ENCODE results near the gene GREB1L.

DNA sequence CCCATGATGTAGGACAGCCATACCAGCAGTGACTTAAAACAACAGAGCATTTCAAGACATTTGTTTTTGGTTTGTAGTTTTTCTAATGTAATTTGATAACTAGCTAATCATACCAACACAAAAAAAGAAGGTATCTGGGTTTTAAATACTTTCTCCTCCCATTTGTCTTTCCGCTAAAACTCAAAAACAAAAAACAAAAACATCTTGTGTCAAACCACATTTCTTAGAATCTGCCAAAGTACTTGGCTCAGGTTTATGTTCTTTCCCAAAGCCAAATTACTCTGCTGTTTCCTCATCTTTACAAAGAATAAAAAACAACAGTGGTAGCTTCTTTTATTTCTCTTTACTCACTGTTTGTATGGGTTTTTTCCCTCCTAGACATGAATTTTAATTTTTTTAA is 71.5 kb downstream of the GREB1L start:
- TF ChIP-seq, protein P1, sequence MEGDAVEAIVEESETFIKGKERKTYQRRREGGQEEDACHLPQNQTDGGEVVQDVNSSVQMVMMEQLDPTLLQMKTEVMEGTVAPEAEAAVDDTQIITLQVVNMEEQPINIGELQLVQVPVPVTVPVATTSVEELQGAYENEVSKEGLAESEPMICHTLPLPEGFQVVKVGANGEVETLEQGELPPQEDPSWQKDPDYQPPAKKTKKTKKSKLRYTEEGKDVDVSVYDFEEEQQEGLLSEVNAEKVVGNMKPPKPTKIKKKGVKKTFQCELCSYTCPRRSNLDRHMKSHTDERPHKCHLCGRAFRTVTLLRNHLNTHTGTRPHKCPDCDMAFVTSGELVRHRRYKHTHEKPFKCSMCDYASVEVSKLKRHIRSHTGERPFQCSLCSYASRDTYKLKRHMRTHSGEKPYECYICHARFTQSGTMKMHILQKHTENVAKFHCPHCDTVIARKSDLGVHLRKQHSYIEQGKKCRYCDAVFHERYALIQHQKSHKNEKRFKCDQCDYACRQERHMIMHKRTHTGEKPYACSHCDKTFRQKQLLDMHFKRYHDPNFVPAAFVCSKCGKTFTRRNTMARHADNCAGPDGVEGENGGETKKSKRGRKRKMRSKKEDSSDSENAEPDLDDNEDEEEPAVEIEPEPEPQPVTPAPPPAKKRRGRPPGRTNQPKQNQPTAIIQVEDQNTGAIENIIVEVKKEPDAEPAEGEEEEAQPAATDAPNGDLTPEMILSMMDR (IDR thresholded peaks at IDR 0.05; ENCODE audit: insufficient read depth, low read length): no peak
- no peak for TF ChIP-seq POLR2AphosphoS5 (IDR thresholded peaks at IDR 0.05; ENCODE audit: low read depth)
- TF ChIP-seq, protein P2, sequence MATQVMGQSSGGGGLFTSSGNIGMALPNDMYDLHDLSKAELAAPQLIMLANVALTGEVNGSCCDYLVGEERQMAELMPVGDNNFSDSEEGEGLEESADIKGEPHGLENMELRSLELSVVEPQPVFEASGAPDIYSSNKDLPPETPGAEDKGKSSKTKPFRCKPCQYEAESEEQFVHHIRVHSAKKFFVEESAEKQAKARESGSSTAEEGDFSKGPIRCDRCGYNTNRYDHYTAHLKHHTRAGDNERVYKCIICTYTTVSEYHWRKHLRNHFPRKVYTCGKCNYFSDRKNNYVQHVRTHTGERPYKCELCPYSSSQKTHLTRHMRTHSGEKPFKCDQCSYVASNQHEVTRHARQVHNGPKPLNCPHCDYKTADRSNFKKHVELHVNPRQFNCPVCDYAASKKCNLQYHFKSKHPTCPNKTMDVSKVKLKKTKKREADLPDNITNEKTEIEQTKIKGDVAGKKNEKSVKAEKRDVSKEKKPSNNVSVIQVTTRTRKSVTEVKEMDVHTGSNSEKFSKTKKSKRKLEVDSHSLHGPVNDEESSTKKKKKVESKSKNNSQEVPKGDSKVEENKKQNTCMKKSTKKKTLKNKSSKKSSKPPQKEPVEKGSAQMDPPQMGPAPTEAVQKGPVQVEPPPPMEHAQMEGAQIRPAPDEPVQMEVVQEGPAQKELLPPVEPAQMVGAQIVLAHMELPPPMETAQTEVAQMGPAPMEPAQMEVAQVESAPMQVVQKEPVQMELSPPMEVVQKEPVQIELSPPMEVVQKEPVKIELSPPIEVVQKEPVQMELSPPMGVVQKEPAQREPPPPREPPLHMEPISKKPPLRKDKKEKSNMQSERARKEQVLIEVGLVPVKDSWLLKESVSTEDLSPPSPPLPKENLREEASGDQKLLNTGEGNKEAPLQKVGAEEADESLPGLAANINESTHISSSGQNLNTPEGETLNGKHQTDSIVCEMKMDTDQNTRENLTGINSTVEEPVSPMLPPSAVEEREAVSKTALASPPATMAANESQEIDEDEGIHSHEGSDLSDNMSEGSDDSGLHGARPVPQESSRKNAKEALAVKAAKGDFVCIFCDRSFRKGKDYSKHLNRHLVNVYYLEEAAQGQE (IDR thresholded peaks at IDR 0.05; ENCODE audit: insufficient replicate concordance, low read depth): no peak
- TF ChIP-seq SPI1 (IDR thresholded peaks at IDR 0.05; ENCODE audit: borderline replicate concordance, low read depth): no peak
- TF ChIP-seq GABPA (IDR thresholded peaks at IDR 0.05; ENCODE audit: low read depth): no peak

All from HL-60 (cell line).